SH-SY5Y (cell line): ENCODE data around the gene CIAO1.

Source experiments
- GATA2 ChIP-seq: IDR thresholded peaks from 2 replicates; pipeline ENCODE4 v1.6.1; 2011; ENCODE audit warnings: mild to moderate bottlenecking, low read depth, low read length
- GATA3 ChIP-seq: IDR thresholded peaks from 2 replicates; pipeline ENCODE4 v1.6.1; 2011; ENCODE audit warnings: low read depth, mild to moderate bottlenecking, low read length, moderate library complexity

CIAO1 gene

GRCh38 chr2:96320728-96321622, 55.0 kb downstream of the CIAO1 start:
- no peak for TF ChIP-seq GATA2
- no peak for TF ChIP-seq GATA3
